ENCODE data around the gene GIMAP6.
"Not testable (repeated sequence)": the region's sequence is repeated elsewhere in the genome, so short reads cannot be mapped to it uniquely, and the experiment has no call there.

DNA sequence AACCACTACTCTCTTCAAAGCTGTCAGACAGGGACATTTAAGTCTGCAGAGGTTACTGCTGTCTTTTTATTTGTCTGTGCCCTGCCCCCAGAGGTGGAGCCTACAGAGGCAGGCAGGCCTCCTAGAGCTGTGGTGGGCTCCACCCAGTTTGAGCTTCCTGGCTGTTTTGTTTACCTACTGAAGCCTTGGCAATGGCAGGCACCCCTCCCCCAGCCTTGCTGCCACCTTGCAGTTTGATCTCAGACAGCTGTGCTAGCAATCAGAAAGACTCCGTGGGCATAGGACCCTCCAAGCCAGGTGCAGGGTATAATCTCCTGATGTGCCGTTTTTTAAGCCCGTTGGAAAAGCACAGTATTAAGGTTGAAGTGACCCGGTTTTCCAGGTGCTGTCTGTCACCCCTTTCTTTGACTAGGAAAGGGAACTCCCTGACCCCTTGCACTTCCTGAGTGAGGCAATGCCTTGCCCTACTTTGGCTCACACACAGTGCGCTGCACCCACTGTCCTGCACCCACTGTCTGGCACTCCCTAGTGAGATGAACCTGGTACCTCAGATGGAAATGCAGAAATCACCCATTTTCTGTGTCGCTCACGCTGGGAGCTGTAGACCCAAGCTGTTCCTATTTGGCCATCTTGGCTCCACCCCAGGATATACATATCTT lies 52.1 kb downstream of the GIMAP6 start:
- TF ChIP-seq, protein P1, sequence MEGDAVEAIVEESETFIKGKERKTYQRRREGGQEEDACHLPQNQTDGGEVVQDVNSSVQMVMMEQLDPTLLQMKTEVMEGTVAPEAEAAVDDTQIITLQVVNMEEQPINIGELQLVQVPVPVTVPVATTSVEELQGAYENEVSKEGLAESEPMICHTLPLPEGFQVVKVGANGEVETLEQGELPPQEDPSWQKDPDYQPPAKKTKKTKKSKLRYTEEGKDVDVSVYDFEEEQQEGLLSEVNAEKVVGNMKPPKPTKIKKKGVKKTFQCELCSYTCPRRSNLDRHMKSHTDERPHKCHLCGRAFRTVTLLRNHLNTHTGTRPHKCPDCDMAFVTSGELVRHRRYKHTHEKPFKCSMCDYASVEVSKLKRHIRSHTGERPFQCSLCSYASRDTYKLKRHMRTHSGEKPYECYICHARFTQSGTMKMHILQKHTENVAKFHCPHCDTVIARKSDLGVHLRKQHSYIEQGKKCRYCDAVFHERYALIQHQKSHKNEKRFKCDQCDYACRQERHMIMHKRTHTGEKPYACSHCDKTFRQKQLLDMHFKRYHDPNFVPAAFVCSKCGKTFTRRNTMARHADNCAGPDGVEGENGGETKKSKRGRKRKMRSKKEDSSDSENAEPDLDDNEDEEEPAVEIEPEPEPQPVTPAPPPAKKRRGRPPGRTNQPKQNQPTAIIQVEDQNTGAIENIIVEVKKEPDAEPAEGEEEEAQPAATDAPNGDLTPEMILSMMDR (IDR thresholded peaks at IDR 0.05): not testable (repeated sequence)
- not testable (repeated sequence) for TF ChIP-seq POLR2A (IDR thresholded peaks at IDR 0.05)
